Fibroblast of the aortic adventitia (primary cell): ENCODE results near the gene AOPEP. TPM values are rescaled to one million over a fixed set of nuclear protein-coding genes. Genes with fewer than 3 reads are reported as not detected.

Experiments used
- DNase-seq: peaks from one replicate; pipeline ENCODE4 v3.0.0-alpha.2; 2010; ENCODE audit warnings: low read depth
- H3K4me3 ChIP-seq: 2 replicates; pipeline ENCODE4 v1.5.1; 2011; ENCODE audit warnings: low read depth, mild to moderate bottlenecking, control low read depth, low read length, moderate library complexity
- CTCF ChIP-seq: IDR thresholded peaks from 2 replicates; pipeline ENCODE4 v1.5.1; 2011; ENCODE audit warnings: mild to moderate bottlenecking, low read length, control low read depth, inconsistent platforms; ENCODE audit not compliant: insufficient read depth
- total RNA-seq: library from RNA; depleted of rRNA; stranded (reverse); fragments of >200 nt; gene quantifications from 2 replicates; pipeline ENCODE4 v1.2.3, GENCODE V29; 2012; ENCODE audit warnings: low replicate concordance

AOPEP gene
- total RNA-seq, 1 donor: 39.7 TPM

- peak overlapping the region; percentile 83 for H3K4me3 ChIP-seq
- peak; percentile 33 for TF ChIP-seq CTCF
- peak; percentile 67 for DNase-seq
Observed at GRCh38 chr9:95003689-95004410, 277.4 kb downstream of the AOPEP start.

- TF ChIP-seq CTCF: no peak
- peak overlapping the region; percentile 83 for H3K4me3 ChIP-seq
- DNase-seq: no peak
Observed at GRCh38 chr9:95004411-95005277, 278.1 kb downstream of the AOPEP start.

- H3K4me3 ChIP-seq: peak overlapping the region; percentile 83
- TF ChIP-seq CTCF: no peak
- peak; percentile 40 for DNase-seq
Observed at GRCh38 chr9:95005278-95006143, 279.0 kb downstream of the AOPEP start.

- DNase-seq: peak; percentile 73
- H3K4me3 ChIP-seq: peak overlapping the region; percentile 83
- no peak for TF ChIP-seq CTCF
Observed at GRCh38 chr9:95007226-95007869, 280.8 kb downstream of the AOPEP start.

GRCh38 chr9:95008151-95008771 lies 281.8 kb downstream of the AOPEP start:
- DNase-seq: peak; percentile 43
- TF ChIP-seq CTCF: no peak
- H3K4me3 ChIP-seq: peak overlapping the region; percentile 83

GRCh38 chr9:95009459-95009858 lies 283.0 kb downstream of the AOPEP start:
- peak; percentile 37 for DNase-seq
- TF ChIP-seq CTCF: no peak
- H3K4me3 ChIP-seq: peak overlapping the region; percentile 23
